AG09309 (cell line): Measurements from ENCODE around the gene QRICH2.
"Not testable (repeated sequence)": the region's sequence is repeated elsewhere in the genome, so short reads cannot be mapped to it uniquely, and the experiment has no call there.

Experiments
- DNase-seq: peaks from one replicate; pipeline ENCODE4 v3.0.0-alpha.2; 2010; ENCODE audit warnings: low read depth
- H3K4me3 ChIP-seq: 2 replicates; pipeline ENCODE4 v1.5.1; 2011; ENCODE audit warnings: mild to moderate bottlenecking, low read depth, low read length, moderate library complexity; ENCODE audit not compliant: control insufficient read depth
- CTCF ChIP-seq: IDR thresholded peaks from 2 replicates; pipeline ENCODE4 v1.5.1; 2011; ENCODE audit warnings: mild to moderate bottlenecking, low read depth, low read length, inconsistent platforms; ENCODE audit not compliant: insufficient read depth, control insufficient read depth; ENCODE audit errors: missing control alignments

Gene QRICH2

DNA sequence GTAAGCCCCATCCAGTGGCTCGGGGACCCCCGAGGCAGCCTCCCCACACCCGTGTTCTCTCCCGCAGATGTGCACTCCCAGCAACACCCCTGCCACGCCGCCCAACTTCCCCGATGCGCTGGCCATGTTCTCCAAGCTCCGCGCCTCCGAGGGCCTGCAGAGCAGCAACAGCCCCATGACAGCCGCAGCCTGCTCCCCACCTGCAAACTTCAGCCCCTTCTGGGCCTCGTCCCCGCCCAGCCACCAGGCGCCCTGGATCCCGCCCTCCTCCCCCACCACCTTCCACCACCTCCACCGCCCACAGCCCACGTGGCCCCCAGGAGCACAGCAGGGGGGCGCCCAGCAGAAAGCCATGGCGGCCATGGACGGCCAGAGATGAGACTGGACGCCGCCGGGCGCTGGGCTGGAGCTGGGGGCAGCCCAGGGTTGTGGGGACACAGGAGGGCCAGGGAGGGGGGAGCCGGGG lies 37.9 kb downstream of the QRICH2 start:
- no peak overlapping the region for H3K4me3 ChIP-seq
- DNase-seq, result no peak
- no peak for TF ChIP-seq CTCF

GRCh38 chr17:76268991-76269981 lies 38.8 kb downstream of the QRICH2 start:
- no peak for DNase-seq
- H3K4me3 ChIP-seq, result no peak overlapping the region
- TF ChIP-seq CTCF, result no peak

- no peak for DNase-seq
- no peak overlapping the region for H3K4me3 ChIP-seq
- no peak for TF ChIP-seq CTCF
These were observed 39.9 kb downstream of the QRICH2 start for GRCh38 chr17:76268015-76268749.

DNA sequence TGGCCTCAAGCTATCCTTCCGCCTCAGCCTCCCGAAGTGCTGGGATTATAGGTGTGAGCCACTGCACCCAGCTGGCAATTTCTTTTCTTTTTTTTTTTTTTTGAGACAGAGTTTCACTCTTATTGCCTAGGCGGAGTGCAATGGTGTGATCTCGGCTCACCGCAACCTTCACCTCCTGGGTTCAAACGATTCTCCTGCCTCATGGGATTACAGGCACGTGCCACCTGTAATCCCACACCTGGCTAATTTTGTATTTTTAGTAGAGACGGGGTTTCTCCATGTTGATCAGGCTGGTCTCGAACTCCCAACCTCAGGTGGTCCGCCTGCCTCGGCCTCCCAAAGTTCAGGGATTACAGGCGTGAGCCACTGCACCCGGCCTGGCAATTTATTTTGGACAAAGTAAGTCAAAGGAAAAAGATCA lies 40.5 kb downstream of the QRICH2 start:
- not testable (repeated sequence) for DNase-seq, H3K4me3 ChIP-seq

GRCh38 chr17:76267051-76267576 lies 41.0 kb downstream of the QRICH2 start:
- peak overlapping the region; percentile 75 for H3K4me3 ChIP-seq
- no peak for TF ChIP-seq CTCF
- DNase-seq, result no peak

DNA sequence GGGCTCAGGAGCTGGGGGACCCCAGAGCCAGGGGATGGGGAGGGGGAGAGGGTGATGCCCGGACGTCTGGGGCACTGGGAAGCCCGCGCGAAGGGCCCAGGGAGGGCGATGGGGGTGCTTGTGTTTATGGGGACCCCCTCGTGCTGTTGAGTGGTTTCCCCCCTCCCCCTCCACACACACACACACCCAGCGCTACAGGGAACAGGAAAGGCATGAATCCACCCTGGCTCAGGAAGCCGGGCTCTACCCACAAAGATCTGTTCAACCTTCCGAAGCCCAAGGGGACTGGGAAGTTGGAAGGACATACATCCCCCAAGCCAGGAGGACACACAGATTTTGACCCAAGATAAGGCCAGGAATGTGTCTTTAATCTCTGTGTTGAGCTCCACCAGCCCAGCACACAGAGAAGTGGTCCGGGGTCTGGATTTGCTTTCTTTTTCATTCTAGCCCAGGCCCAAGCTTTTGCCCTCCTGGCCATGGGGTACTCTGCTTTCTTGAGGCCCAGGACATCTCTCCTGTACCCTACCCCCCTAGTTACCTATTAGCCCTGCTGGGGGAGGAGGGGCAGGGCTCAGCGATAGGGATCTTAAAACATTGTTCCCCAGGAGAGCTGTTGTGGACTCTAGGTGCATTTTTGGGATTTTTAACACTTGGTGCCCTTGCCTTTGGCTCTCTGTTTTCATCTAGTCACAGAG lies 41.7 kb downstream of the QRICH2 start:
- no peak for DNase-seq
- TF ChIP-seq CTCF, result no peak
- peak overlapping the region; percentile 75 for H3K4me3 ChIP-seq
